MM.1S (cell line): ENCODE data around the gene AMOTL1.

Source experiments
- DNase-seq: peaks from one replicate; pipeline ENCODE4 v3.0.0-alpha.2; 2015
- H2AFZ ChIP-seq: fragments of 300-600 bp; sonication (generic); 2 replicates; pipeline ENCODE4 v1.6.0; 2016; ENCODE audit warnings: antibody characterized with exemption, low read length
- H3F3A ChIP-seq: fragments of 300-600 bp; sonication (generic); 2 replicates; pipeline ENCODE4 v1.6.1; 2016; ENCODE audit warnings: mild to moderate bottlenecking, antibody characterized with exemption, low read length, moderate library complexity, mixed read lengths; ENCODE audit not compliant: insufficient read depth
- H3K27ac ChIP-seq: fragments of 300-600 bp; sonication (generic); 2 replicates; pipeline ENCODE4 v1.5.1; 2016; ENCODE audit warnings: mild to moderate bottlenecking, low read length
- H3K27me3 ChIP-seq: fragments of 300-600 bp; sonication (generic); replicated peaks from 2 replicates; pipeline ENCODE4 v1.6.0; 2016; ENCODE audit warnings: low read length; ENCODE audit not compliant: insufficient read depth
- H3K36me3 ChIP-seq: fragments of 300-600 bp; sonication (generic); replicated peaks from 2 replicates; pipeline ENCODE4 v1.6.1; 2016; ENCODE audit warnings: mild to moderate bottlenecking, low read length, mixed read lengths; ENCODE audit not compliant: insufficient read depth
- H3K4me1 ChIP-seq: fragments of 300-600 bp; sonication (generic); 2 replicates; pipeline ENCODE4 v1.6.1; 2016; ENCODE audit warnings: low read length, mixed read lengths
- H3K4me2 ChIP-seq: fragments of 300-600 bp; sonication (generic); 2 replicates; pipeline ENCODE4 v1.6.0; 2016; ENCODE audit warnings: low read depth, low read length
- H3K4me3 ChIP-seq: fragments of 300-600 bp; sonication (generic); 2 replicates; pipeline ENCODE4 v1.5.1; 2016; ENCODE audit warnings: low read length, mixed read lengths
- H3K79me2 ChIP-seq: fragments of 300-600 bp; sonication (generic); 2 replicates; pipeline ENCODE4 v1.6.1; 2016; ENCODE audit warnings: mixed run types, low read length, mixed read lengths
- H3K9ac ChIP-seq: fragments of 300-600 bp; sonication (generic); 2 replicates; pipeline ENCODE4 v1.6.1; 2016; ENCODE audit warnings: low read length, mixed read lengths
- H3K9me2 ChIP-seq: fragments of 300-600 bp; sonication (generic); replicated peaks from 2 replicates; pipeline ENCODE4 v1.6.1; 2016; ENCODE audit warnings: mild to moderate bottlenecking, low read length, mixed read lengths; ENCODE audit not compliant: insufficient read depth
- H3K9me3 ChIP-seq: fragments of 300-600 bp; sonication (generic); replicated peaks from 2 replicates; pipeline ENCODE4 v1.6.1; 2016; ENCODE audit warnings: mild to moderate bottlenecking, low read length, mixed read lengths; ENCODE audit not compliant: insufficient read depth
- H4K20me1 ChIP-seq: fragments of 300-600 bp; sonication (generic); 2 replicates; pipeline ENCODE4 v1.6.1; 2016; ENCODE audit warnings: mild to moderate bottlenecking, low read length, moderate library complexity, mixed read lengths; ENCODE audit not compliant: insufficient read depth
- EZH2 ChIP-seq: fragments of 300-600 bp; sonication (generic); optimal IDR thresholded peaks from 2 replicates; pipeline ENCODE3; 2017; ENCODE audit warnings: low read depth, mild to moderate bottlenecking, antibody characterized with exemption, low read length, mixed read lengths
- EZH2phosphoT487 ChIP-seq: fragments of 300-600 bp; sonication (generic); IDR thresholded peaks from 2 replicates; pipeline ENCODE4 v1.6.1; 2018; ENCODE audit warnings: antibody characterized with exemption, low read length
- TF ChIP-seq, protein P1 (sequence below): fragments of 300-600 bp; sonication (generic); IDR thresholded peaks from 2 replicates; pipeline ENCODE4 v1.5.1; 2016; ENCODE audit warnings: antibody characterized with exemption, low read length, mixed read lengths

AMOTL1 gene

DNA sequence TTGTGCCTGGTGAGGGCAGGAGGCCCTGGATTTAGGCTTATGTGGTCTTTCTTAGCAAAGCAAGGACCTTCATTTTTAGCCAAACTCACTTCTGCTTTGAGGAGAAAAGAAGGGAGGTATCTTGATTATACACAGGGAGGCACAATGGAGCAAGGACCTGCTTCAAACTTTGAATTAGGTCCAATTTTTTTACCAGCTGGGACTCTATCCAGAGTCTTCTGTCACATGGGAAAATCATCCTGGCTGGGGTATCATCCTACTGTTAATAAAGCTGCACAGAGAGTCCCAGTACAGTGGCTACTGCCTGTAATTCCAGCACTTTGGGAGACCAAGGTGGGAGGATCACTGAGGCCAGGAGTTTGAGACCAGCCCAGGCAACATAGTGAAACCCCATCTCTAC lies 117.4 kb downstream of the AMOTL1 start:
- no peaks in the 10 kb centered on the region for H3K9me3 ChIP-seq

DNA sequence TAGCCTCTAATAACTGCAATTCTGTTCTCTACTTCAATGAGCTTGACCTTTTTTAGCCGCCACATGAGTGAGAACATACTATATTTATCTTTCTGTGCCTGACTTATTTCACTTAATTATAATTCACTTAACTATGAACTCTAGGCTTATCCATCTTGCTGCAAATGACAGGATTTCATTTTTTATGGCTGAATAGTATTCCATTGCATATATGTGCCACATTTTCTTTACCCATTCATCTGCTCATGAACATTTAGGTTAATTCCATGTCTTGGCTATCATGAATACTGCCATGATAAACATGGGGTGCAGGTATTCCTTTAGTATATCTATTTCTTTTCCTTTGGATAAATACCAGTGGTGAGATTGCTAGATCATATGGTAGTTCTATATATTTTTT lies 120.0 kb downstream of the AMOTL1 start:
- no peak overlapping the region for H3K27ac ChIP-seq
- no peak overlapping the region for H3K9ac ChIP-seq
- H3F3A ChIP-seq, result no peaks in the 10 kb centered on the region
- H3K27me3 ChIP-seq, result no peaks in the 10 kb centered on the region
- H4K20me1 ChIP-seq, result no peaks in the 10 kb centered on the region
- TF ChIP-seq EZH2 (no peak), EZH2phosphoT487 (no peak)
- TF ChIP-seq, protein P1, sequence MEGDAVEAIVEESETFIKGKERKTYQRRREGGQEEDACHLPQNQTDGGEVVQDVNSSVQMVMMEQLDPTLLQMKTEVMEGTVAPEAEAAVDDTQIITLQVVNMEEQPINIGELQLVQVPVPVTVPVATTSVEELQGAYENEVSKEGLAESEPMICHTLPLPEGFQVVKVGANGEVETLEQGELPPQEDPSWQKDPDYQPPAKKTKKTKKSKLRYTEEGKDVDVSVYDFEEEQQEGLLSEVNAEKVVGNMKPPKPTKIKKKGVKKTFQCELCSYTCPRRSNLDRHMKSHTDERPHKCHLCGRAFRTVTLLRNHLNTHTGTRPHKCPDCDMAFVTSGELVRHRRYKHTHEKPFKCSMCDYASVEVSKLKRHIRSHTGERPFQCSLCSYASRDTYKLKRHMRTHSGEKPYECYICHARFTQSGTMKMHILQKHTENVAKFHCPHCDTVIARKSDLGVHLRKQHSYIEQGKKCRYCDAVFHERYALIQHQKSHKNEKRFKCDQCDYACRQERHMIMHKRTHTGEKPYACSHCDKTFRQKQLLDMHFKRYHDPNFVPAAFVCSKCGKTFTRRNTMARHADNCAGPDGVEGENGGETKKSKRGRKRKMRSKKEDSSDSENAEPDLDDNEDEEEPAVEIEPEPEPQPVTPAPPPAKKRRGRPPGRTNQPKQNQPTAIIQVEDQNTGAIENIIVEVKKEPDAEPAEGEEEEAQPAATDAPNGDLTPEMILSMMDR, result no peak
- no peaks in the 10 kb centered on the region for H3K9me3 ChIP-seq
- no peaks in the 10 kb centered on the region for H3K36me3 ChIP-seq
- no peaks in the 10 kb centered on the region for H3K4me1 ChIP-seq
- no peak for DNase-seq
- no peak overlapping the region for H2AFZ ChIP-seq
- H3K9me2 ChIP-seq, result no peaks in the 10 kb centered on the region
- no peak overlapping the region for H3K4me2 ChIP-seq
- H3K79me2 ChIP-seq, result no peaks in the 10 kb centered on the region
- no peak overlapping the region for H3K4me3 ChIP-seq

More for the DNA sequence above, 117.4 kb downstream of the AMOTL1 start:
- Histone ChIP-seq H3K4me1 (no peaks in the 10 kb centered on the region), H3K27me3 (no peaks in the 10 kb centered on the region), H3K79me2 (no peaks in the 10 kb centered on the region), H3K36me3 (no peaks in the 10 kb centered on the region), H3K9ac (no peak overlapping the region), H3K9me2 (no peaks in the 10 kb centered on the region), H4K20me1 (no peaks in the 10 kb centered on the region), H3K4me2 (no peak overlapping the region), H3K4me3 (no peak overlapping the region), H3K27ac (no peak overlapping the region), H3F3A (no peaks in the 10 kb centered on the region), H2AFZ (no peak overlapping the region)
- no peak for TF ChIP-seq EZH2phosphoT487
- TF ChIP-seq, protein P1, result no peak
- no peak for DNase-seq

DNA sequence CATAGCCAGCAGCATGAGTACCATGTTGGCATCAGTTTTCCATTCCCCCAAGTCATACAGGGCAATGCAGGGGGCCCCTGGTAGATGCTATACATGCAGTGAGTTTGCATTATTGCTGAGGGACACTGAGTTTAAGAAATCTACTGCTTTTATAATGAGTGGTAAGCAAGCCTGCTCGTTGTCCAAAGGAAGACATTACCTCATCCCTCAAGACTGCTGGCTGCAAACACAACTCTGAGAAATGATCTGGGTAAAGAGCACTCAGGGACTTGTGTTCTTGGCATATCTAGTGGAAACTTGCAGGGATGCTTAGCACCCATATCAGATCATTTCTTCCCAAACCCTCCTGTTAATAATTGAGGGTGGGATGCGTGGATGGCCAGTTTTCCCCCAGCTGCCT lies 127.3 kb downstream of the AMOTL1 start:
- Histone ChIP-seq H3K9me2 (no peaks in the 10 kb centered on the region), H3K9me3 (no peaks in the 10 kb centered on the region), H4K20me1 (no peaks in the 10 kb centered on the region), H3K36me3 (no peaks in the 10 kb centered on the region), H3K27me3 (no peaks in the 10 kb centered on the region), H3K27ac (no peak overlapping the region), H3F3A (no peaks in the 10 kb centered on the region), H3K4me2 (no peak overlapping the region), H3K79me2 (no peaks in the 10 kb centered on the region), H3K4me3 (no peak overlapping the region), H3K9ac (no peak overlapping the region), H2AFZ (no peak overlapping the region), H3K4me1 (no peaks in the 10 kb centered on the region)
- DNase-seq, result no peak
- TF ChIP-seq EZH2phosphoT487 (no peak), EZH2 (no peak)
- TF ChIP-seq, protein P1, result no peak

DNA sequence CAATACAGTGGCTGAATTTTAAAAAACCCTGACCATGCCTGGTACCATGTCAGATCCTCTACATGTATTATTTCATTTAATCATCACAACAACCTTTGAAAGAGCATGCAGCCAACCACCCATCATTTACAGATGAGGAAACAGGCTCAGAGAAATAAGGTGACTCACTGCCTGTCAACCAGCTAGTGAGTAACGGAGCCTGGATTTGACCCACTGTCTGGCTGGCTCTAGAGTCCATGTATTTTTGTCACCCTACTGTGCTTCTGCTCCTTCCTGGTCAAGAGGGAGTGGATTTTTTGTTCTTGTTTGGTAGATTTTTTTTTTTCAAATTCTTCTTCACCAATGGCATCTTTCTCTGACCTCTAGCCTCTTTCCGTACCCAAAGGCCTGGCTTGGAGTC lies 127.8 kb downstream of the AMOTL1 start:
- Histone ChIP-seq H3F3A (no peaks in the 10 kb centered on the region), H3K9ac (no peak overlapping the region)
- DNase-seq, result no peak

More for the DNA sequence above, 127.8 kb downstream of the AMOTL1 start:
- no peaks in the 10 kb centered on the region for H3K79me2 ChIP-seq
- H3K27me3 ChIP-seq, result no peaks in the 10 kb centered on the region
- no peak for TF ChIP-seq EZH2
- no peak for TF ChIP-seq EZH2phosphoT487
- TF ChIP-seq, protein P1, result no peak
- no peak overlapping the region for H2AFZ ChIP-seq
- no peaks in the 10 kb centered on the region for H3K9me3 ChIP-seq
- H3K27ac ChIP-seq, result no peak overlapping the region
- no peaks in the 10 kb centered on the region for H3K9me2 ChIP-seq
- H3K4me2 ChIP-seq, result no peak overlapping the region
- no peak overlapping the region for H3K4me3 ChIP-seq
- H3K36me3 ChIP-seq, result no peaks in the 10 kb centered on the region
- no peaks in the 10 kb centered on the region for H4K20me1 ChIP-seq
- no peaks in the 10 kb centered on the region for H3K4me1 ChIP-seq
